HepG2 (cell line): Measurements from ENCODE around the gene PEX5. TPM values are rescaled to one million over a fixed set of nuclear protein-coding genes. Genes with fewer than 3 reads are reported as not detected.

ENCODE experiments used
- ATAC-seq: fragments of 200-7000 bp; cut with Tn5 transposase; 3 replicates; pipeline ENCODE4 v1.9.1; 2020; ENCODE audit warnings: mild to moderate bottlenecking, moderate library complexity
- BruUV-seq: library from RNA; stranded (reverse); fragments of 400-500 nt; replicated peaks from 2 replicates; lab custom pipeline; 2021; lab: Mats Ljungman, UMichigan
- CTCF ChIA-PET: fragments of 300-600 bp; formaldehyde crosslinking; extraction: SDS; loops from one replicate; lab custom pipeline; 2021; ENCODE audit warnings: low total read pairs, inconsistent platforms, low intra/inter-chr PET ratio; lab: Yijun Ruan, JAX
- POLR2A ChIA-PET: fragments of 350-600 bp; sonication (Branson Sonifier 250); formaldehyde crosslinking; loops from one replicate; lab custom pipeline; 2020; ENCODE audit warnings: antibody characterized with exemption, inconsistent platforms; lab: Yijun Ruan, JAX
- DNase-seq: peaks from one replicate; pipeline ENCODE4 v3.0.0-alpha.2; 2015; ENCODE audit warnings: low spot score
- FAIRE-seq: peaks from 3 replicates; lab custom pipeline; 2011; peaks lifted over from hg19 to GRCh38; lab: Jason Lieb, UNC
- H2AFZ ChIP-seq: one replicate; pipeline ENCODE4 v1.6.1; 2011; ENCODE audit warnings: low read length, inconsistent platforms
- H3K27ac ChIP-seq: fragments of 300-600 bp; 3 replicates; pipeline ENCODE4 v1.8.0; 2011; ENCODE audit warnings: mixed run types, mild to moderate bottlenecking, mixed read lengths, low read length, inconsistent platforms; ENCODE audit not compliant: insufficient read depth; ENCODE audit errors: extremely low read length
- H3K27me3 ChIP-seq, 2 experiments: fragments of 200-600 bp in 1 of 2; 2 replicates in 1 of 2; 3 replicates in 1 of 2; pipeline versions ENCODE4 v1.6.0 to v1.8.0; 2011; ENCODE audit warnings: low read length in 2 of 2, mild to moderate bottlenecking in 2 of 2, moderate library complexity in 2 of 2, inconsistent platforms in 1 of 2; ENCODE audit not compliant: insufficient read depth in 2 of 2, control insufficient read depth in 1 of 2
- H3K36me3 ChIP-seq, 2 experiments: fragments of 200-600 bp in 1 of 2; replicated peaks in 1 of 2; 2 replicates in 1 of 2; 3 replicates in 1 of 2; pipeline versions ENCODE4 v1.5.1 to v1.8.0; 2011; ENCODE audit warnings: low read length in 2 of 2, inconsistent platforms in 1 of 2; ENCODE audit not compliant: insufficient read depth in 2 of 2, control insufficient read depth in 1 of 2
- H3K4me1 ChIP-seq: 2 replicates; pipeline ENCODE4 v1.5.1; 2012; ENCODE audit warnings: low read length, inconsistent platforms; ENCODE audit not compliant: insufficient read depth
- H3K4me2 ChIP-seq: 2 replicates; pipeline ENCODE4 v1.6.0; 2011; ENCODE audit warnings: low read depth, low read length, inconsistent platforms
- H3K4me3 ChIP-seq, 3 experiments: fragments of 200-600 bp in 1 of 3; sonication (generic), shearing (Covaris generic) in 1 of 3; replicated peaks in 1 of 3; 2 replicates each; pipeline ENCODE4 v1.5.1; 2011 to 2016; ENCODE audit warnings: low read length in 3 of 3, inconsistent platforms in 2 of 3, low read depth in 2 of 3, mild to moderate bottlenecking in 2 of 3, control low read depth in 1 of 3, mixed read lengths in 1 of 3; ENCODE audit not compliant: insufficient read depth in 1 of 3
- H3K79me2 ChIP-seq: one replicate; pipeline ENCODE4 v1.6.1; 2011; ENCODE audit warnings: low read length, inconsistent platforms; ENCODE audit not compliant: insufficient read depth
- H3K9ac ChIP-seq: 2 replicates; pipeline ENCODE4 v1.6.0; 2011; ENCODE audit warnings: mild to moderate bottlenecking, low read depth, low read length, inconsistent platforms; ENCODE audit not compliant: insufficient read depth
- H3K9me3 ChIP-seq: 2 replicates; pipeline ENCODE4 v1.5.1; 2012; ENCODE audit warnings: mild to moderate bottlenecking, low read length
- H4K20me1 ChIP-seq: 2 replicates; pipeline ENCODE4 v1.6.0; 2011; ENCODE audit warnings: inconsistent platforms, mild to moderate bottlenecking, low read length, moderate library complexity; ENCODE audit not compliant: insufficient read depth
- AGO2 ChIP-seq: fragments of 200-400 bp; formaldehyde crosslinking; optimal IDR thresholded peaks from 2 replicates; pipeline ENCODE3; 2017; ENCODE audit warnings: mild to moderate bottlenecking, low read depth, low read length, moderate library complexity
- EZH2 ChIP-seq: conservative IDR thresholded peaks from 2 replicates; pipeline ENCODE4 v1.6.1; 2012; ENCODE audit warnings: mild to moderate bottlenecking, low read depth, low read length, moderate library complexity
- HDAC6 ChIP-seq: fragments of 200-600 bp; sonication (generic); IDR thresholded peaks from 2 replicates; pipeline ENCODE4 v1.7.0; 2017; ENCODE audit warnings: mild to moderate bottlenecking, antibody characterized with exemption, low read length, low read depth
- ISL2 ChIP-seq: sonication (generic); formaldehyde crosslinking; IDR thresholded peaks from 2 replicates; pipeline ENCODE4 v1.5.0; 2020; ENCODE audit warnings: missing genetic modification reagents
- SIN3B ChIP-seq: fragments of 150-350 bp; IDR thresholded peaks from 2 replicates; pipeline ENCODE4 v1.6.1; 2014; ENCODE audit warnings: low read length
- ZFP37 ChIP-seq: sonication (generic); formaldehyde crosslinking; IDR thresholded peaks from 2 replicates; pipeline ENCODE4 v1.4.0; 2020; ENCODE audit warnings: missing genetic modification reagents, borderline replicate concordance
- ZNF546 ChIP-seq: sonication (generic); formaldehyde crosslinking; conservative IDR thresholded peaks from 2 replicates; pipeline ENCODE4 v1.8.1; 2023; ENCODE audit warnings: mild to moderate bottlenecking, missing genetic modification reagents
- ZNF7 ChIP-seq: IDR thresholded peaks from 2 replicates; pipeline ENCODE4 v1.6.1; 2016; ENCODE audit warnings: missing biosample characterization, missing genetic modification reagents
- WGBS: methylation state at CpG from one replicate; pipeline ENCODE4 v1.1.6; 2017; ENCODE audit warnings: low lambda C conversion rate; 5-methylcytosine and 5-hydroxymethylcytosine counted together
- in situ Hi-C: cut with HindIII; loops from 2 replicates; pipeline ENCODE4 v1.10.0; 2017; ENCODE audit warnings: low pct_unique_long_range_greater_than_20kb; ENCODE audit not compliant: extremely low pct_ligation_motif_present
- intact Hi-C: fragments of 100-400 bp; cut with micrococcal nuclease; formaldehyde crosslinking; loops from one replicate; pipeline ENCODE4 v1.10.0; 2022; ENCODE audit not compliant: unreplicated experiment
- polyA plus RNA-seq, 8 experiments: library from polyadenylated mRNA; depleted of rRNA in 3 of 8; stranded (reverse) in 7 of 8; unstranded in 1 of 8; fragments of >200 nt; fragmentation: Illumina TruSeq in 4 of 8; extraction: Trizol in 4 of 8; gene quantifications; 2 replicates each; pipeline versions ENCODE4 v1.2.1 to v1.2.3, GENCODE V29; 2011 to 2016; ENCODE audit warnings: low read depth in 4 of 8, missing spikeins in 1 of 8, mixed read lengths in 1 of 8; ENCODE audit not compliant: insufficient read depth in 1 of 8
- total RNA-seq, 5 experiments: library from RNA; depleted of rRNA; stranded (reverse); fragments of >200 nt; fragmentation: Illumina TruSeq; extraction: Trizol; gene quantifications; 2 replicates each; pipeline ENCODE4 v1.2.3, GENCODE V29; 2016; ENCODE audit warnings: low read depth in 1 of 5
- TF ChIP-seq, protein P1 (sequence below), 2 experiments: sonication (generic) in 1 of 2; formaldehyde crosslinking in 1 of 2; IDR thresholded peaks; 2 replicates each; pipeline versions ENCODE4 v1.6.1 to v1.9.0; 2014 to 2022; ENCODE audit warnings: antibody characterized with exemption in 1 of 2, borderline replicate concordance in 1 of 2, inconsistent platforms in 1 of 2, low read depth in 1 of 2, missing genetic modification reagents in 1 of 2

The PEX5 gene
- total and polyA plus RNA-seq, 2 of the 13 experiments (the other 11 are each of a cell fraction or from before 2014, with no cell fraction given): 16.4 to 29.0 TPM

DNA sequence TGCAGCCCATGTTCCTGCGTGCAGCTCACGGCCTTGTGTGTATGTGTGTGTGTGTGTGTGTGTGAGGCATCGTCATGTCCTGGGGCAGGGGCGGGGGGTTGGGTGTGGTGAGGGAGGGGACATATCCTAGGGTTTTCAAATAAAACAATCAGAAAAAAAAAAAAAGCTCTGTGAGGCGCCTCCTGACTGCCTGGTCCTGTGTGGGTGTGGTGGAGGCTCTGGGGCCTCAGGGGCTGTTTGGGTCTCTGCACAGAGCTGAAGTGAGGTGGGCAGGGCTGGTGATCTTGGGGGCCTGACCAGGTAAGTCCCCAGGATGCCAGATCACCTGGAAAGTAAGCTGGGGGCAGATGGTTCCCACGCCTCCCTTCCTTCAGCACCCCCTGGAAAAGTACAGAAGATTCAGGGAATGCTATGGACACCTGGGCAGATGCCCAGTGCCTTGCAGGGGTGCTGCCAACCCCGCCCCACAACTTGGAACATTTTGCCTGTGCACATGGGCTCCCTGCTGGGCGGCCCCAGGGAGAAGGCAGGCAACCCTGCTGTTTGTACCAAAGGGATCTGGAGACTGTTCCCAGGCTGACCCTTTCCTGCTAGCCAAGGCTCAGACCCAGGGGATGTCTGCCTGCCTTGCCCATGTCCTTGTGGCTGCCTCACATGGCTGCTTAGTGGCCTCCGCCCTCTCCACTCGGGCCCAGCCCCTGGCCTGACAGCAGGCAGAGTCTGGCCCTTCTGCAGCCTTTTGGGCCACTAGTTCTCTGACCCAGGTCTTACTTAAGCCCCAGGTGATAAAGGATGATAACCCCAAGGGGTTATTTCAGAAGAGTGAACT, 30.5 kb upstream of the PEX5 start:
- no TSS peak for BruUV-seq
- Histone ChIP-seq H3K4me1 (0 out of 2 replicates have a peak, but pooled peaks cover 8% of the 10 kb centered on the region), H3K9me3 (no peaks in the 10 kb centered on the region), H4K20me1 (no peaks in the 10 kb centered on the region), H2AFZ (no peak overlapping the region), H3K27me3 (peaks cover 0 to 6% of the 10 kb centered on the region in 2 experiments; a peak in 2 of 5 replicates), H3K36me3 (peaks cover 15 to 17% of the 10 kb centered on the region in 2 experiments; a peak in 3 of 5 replicates), H3K4me2 (no peak overlapping the region), H3K27ac (no peak overlapping the region)
- ATAC-seq (no peak), FAIRE-seq (no peak)
- WGBS: 95% methylated on average over 8 of the region's 10 CpGs
- CTCF ChIA-PET: no interaction called here
- no peak for TF ChIP-seq EZH2
- peak; percentile 46 for TF ChIP-seq AGO2
- TF ChIP-seq, all 625 proteins: peak for 1
- Histone ChIP-seq H3K9ac (no peak overlapping the region), H3K79me2 (no peaks in the 10 kb centered on the region), H3K4me3 (no peak overlapping the region)
- POLR2A ChIA-PET: no interaction called here
- DNase-seq: no peak
- in situ Hi-C loops: no loop called here
- intact Hi-C loops: no loop called here

DNA sequence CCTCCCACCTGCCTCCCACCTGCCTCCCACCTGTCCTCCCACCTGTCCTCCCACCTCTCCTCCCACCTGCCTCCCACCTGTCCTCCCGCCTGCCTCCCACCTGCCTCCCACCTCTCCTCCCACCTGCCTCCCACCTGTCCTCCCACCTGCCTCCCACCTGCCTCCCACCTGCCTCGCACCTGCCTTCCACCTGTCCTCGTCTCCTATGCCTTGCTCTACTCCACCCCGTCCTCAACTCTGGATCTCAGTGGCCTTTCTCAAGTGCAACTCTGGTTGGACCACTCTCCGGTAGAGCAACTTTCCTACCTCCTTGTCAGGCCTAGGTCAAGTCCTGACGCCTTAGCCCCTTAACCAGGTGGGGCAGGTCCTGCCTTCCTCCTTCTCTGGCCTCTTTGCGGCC, 29.3 kb upstream of the PEX5 start:
- no TSS peak for BruUV-seq
- Histone ChIP-seq H3K79me2 (no peaks in the 10 kb centered on the region), H3K4me1 (0 out of 2 replicates have a peak, but pooled peaks cover 8% of the 10 kb centered on the region), H3K9me3 (no peaks in the 10 kb centered on the region), H3K9ac (no peak overlapping the region), H3K4me2 (no peak overlapping the region), H4K20me1 (no peaks in the 10 kb centered on the region), H2AFZ (no peak overlapping the region), H3K4me3 (no peak overlapping the region), H3K27me3 (peaks cover 0 to 6% of the 10 kb centered on the region in 2 experiments; a peak in 2 of 5 replicates), H3K36me3 (peaks cover 11 to 12% of the 10 kb centered on the region in 2 experiments; a peak in 3 of 5 replicates), H3K27ac (no peak overlapping the region)
- FAIRE-seq (no peak), ATAC-seq (no peak), DNase-seq (no peak)
- in situ Hi-C loops (no loop called here), intact Hi-C loops (no loop called here)
- 63% methylated on average over 7 of the region's 7 CpGs for WGBS
- ChIA-PET POLR2A (no interaction called here), CTCF (no interaction called here)
- no peak for TF ChIP-seq HDAC6
- no peak for TF ChIP-seq ZNF546
- TF ChIP-seq ISL2 (CRISPR knock-in tag): no peak
- no peak for TF ChIP-seq ZFP37
- TF ChIP-seq, protein P1, sequence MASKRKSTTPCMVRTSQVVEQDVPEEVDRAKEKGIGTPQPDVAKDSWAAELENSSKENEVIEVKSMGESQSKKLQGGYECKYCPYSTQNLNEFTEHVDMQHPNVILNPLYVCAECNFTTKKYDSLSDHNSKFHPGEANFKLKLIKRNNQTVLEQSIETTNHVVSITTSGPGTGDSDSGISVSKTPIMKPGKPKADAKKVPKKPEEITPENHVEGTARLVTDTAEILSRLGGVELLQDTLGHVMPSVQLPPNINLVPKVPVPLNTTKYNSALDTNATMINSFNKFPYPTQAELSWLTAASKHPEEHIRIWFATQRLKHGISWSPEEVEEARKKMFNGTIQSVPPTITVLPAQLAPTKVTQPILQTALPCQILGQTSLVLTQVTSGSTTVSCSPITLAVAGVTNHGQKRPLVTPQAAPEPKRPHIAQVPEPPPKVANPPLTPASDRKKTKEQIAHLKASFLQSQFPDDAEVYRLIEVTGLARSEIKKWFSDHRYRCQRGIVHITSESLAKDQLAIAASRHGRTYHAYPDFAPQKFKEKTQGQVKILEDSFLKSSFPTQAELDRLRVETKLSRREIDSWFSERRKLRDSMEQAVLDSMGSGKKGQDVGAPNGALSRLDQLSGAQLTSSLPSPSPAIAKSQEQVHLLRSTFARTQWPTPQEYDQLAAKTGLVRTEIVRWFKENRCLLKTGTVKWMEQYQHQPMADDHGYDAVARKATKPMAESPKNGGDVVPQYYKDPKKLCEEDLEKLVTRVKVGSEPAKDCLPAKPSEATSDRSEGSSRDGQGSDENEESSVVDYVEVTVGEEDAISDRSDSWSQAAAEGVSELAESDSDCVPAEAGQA (IDR thresholded peaks at IDR 0.05; ENCODE audit: low read depth): no peak
- TF ChIP-seq, protein P1 (CRISPR knock-in tag; IDR thresholded peaks at IDR 0.05; ENCODE audit: borderline replicate concordance): no peak
- no peak for TF ChIP-seq ZNF7 (CRISPR knock-in tag)
- no peak for TF ChIP-seq SIN3B
